OCI-LY3 (cell line): ENCODE data around the gene HKDC1.
"Not testable (repeated sequence)": the region's sequence is repeated elsewhere in the genome, so short reads cannot be mapped to it uniquely, and the experiment has no call there.

Experiments used
- H2AFZ ChIP-seq: fragments of 200-600, 300-600 bp; shearing (Covaris generic); 2 replicates; pipeline ENCODE4 v1.6.0; 2014; ENCODE audit warnings: antibody characterized with exemption, low read depth, low read length
- H3K27ac ChIP-seq: fragments of 200-600, 300-600 bp; sonication (generic); 2 replicates; pipeline ENCODE4 v1.5.1; 2014; ENCODE audit warnings: mild to moderate bottlenecking, low read length, moderate library complexity, mixed read lengths
- H3K27me3 ChIP-seq: fragments of 200-600, 300-600 bp; sonication (generic); 2 replicates; pipeline ENCODE4 v1.6.1; 2014; ENCODE audit warnings: low read depth, low read length, mixed read lengths
- H3K36me3 ChIP-seq: fragments of 200-600, 300-600 bp; sonication (generic); replicated peaks from 2 replicates; pipeline ENCODE3; 2014; ENCODE audit warnings: low read depth, low read length, mixed read lengths
- H3K4me1 ChIP-seq: fragments of 300-600, 200-600 bp; sonication (generic); 2 replicates; pipeline ENCODE4 v1.6.1; 2014; ENCODE audit warnings: low read length, mixed read lengths
- H3K4me2 ChIP-seq: fragments of 200-600, 300-600 bp; sonication (generic); 2 replicates; pipeline ENCODE4 v1.6.1; 2014; ENCODE audit warnings: low read length, mixed read lengths
- H3K4me3 ChIP-seq: fragments of 300-600, 200-600 bp; sonication (generic); 2 replicates; pipeline ENCODE4 v1.5.1; 2014; ENCODE audit warnings: antibody characterized with exemption, mild to moderate bottlenecking, low read length, moderate library complexity
- H3K79me2 ChIP-seq: fragments of 300-600, 200-600 bp; shearing (Covaris generic); 2 replicates; pipeline ENCODE4 v1.6.1; 2014; ENCODE audit warnings: mild to moderate bottlenecking, low read length, mixed read lengths
- H3K9ac ChIP-seq: fragments of 300-600, 200-600 bp; shearing (Covaris generic); 2 replicates; pipeline ENCODE4 v1.6.0; 2014; ENCODE audit warnings: mild to moderate bottlenecking, low read length, moderate library complexity
- H3K9me3 ChIP-seq: fragments of 200-600, 300-600 bp; shearing (Covaris generic); 2 replicates; pipeline ENCODE4 v1.6.1; 2014; ENCODE audit warnings: low read length, mixed read lengths; ENCODE audit not compliant: insufficient read depth
- H4K20me1 ChIP-seq: fragments of 200-600, 300-600 bp; sonication (generic); 2 replicates; pipeline ENCODE4 v1.6.1; 2016; ENCODE audit warnings: low read length, mixed read lengths; ENCODE audit not compliant: insufficient read depth
- CTCF ChIP-seq: fragments of 200-600, 300-600 bp; sonication (generic); IDR thresholded peaks from 2 replicates; pipeline ENCODE4 v1.5.1; 2014; ENCODE audit warnings: antibody characterized with exemption, low read length, low read depth
- EZH2phosphoT487 ChIP-seq: fragments of 200-600 bp; shearing (Covaris generic); IDR thresholded peaks from 2 replicates; pipeline ENCODE4 v1.6.1; 2018; ENCODE audit warnings: antibody characterized with exemption, mixed run types, low read depth

HKDC1 gene

DNA sequence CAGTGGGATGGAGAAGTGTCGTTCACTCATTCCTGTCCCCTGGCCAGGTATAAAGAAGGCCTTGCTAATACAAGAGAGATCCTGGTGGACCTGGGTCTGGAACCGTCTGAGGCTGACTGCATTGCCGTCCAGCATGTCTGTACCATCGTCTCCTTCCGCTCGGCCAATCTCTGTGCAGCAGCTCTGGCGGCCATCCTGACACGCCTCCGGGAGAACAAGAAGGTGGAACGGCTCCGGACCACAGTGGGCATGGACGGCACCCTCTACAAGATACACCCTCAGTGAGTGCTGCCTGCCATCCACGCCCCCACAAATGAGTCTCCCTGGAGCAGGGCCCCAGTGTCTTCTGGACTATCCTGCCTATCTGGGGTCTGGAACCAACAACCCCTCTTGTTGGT is 27.2 kb downstream of the HKDC1 start:
- Histone ChIP-seq H3K9ac (no peak overlapping the region), H3K27me3 (no peaks in the 10 kb centered on the region), H3K36me3 (no peaks in the 10 kb centered on the region)

GRCh38 chr10:69248117-69248730 is 28.1 kb downstream of the HKDC1 start:
- TF ChIP-seq EZH2phosphoT487 = no peak
- no peak for TF ChIP-seq CTCF
- H3K27me3 ChIP-seq = no peaks in the 10 kb centered on the region
- no peaks in the 10 kb centered on the region for H3K79me2 ChIP-seq
- H2AFZ ChIP-seq = no peak overlapping the region
- H3K36me3 ChIP-seq = no peaks in the 10 kb centered on the region
- H3K4me2 ChIP-seq = no peak overlapping the region
- no peak overlapping the region for H3K4me3 ChIP-seq
- no peaks in the 10 kb centered on the region for H4K20me1 ChIP-seq
- no peak overlapping the region for H3K27ac ChIP-seq
- H3K9ac ChIP-seq = no peak overlapping the region
- H3K9me3 ChIP-seq = no peaks in the 10 kb centered on the region
- H3K4me1 ChIP-seq = no peaks in the 10 kb centered on the region

More for the DNA sequence above, 27.2 kb downstream of the HKDC1 start:
- TF ChIP-seq EZH2phosphoT487 = no peak
- no peak for TF ChIP-seq CTCF
- Histone ChIP-seq H3K27ac (no peak overlapping the region), H3K9me3 (no peaks in the 10 kb centered on the region), H3K4me1 (no peaks in the 10 kb centered on the region), H3K79me2 (no peaks in the 10 kb centered on the region), H4K20me1 (no peaks in the 10 kb centered on the region), H3K4me2 (no peak overlapping the region), H2AFZ (no peak overlapping the region), H3K4me3 (no peak overlapping the region)

DNA sequence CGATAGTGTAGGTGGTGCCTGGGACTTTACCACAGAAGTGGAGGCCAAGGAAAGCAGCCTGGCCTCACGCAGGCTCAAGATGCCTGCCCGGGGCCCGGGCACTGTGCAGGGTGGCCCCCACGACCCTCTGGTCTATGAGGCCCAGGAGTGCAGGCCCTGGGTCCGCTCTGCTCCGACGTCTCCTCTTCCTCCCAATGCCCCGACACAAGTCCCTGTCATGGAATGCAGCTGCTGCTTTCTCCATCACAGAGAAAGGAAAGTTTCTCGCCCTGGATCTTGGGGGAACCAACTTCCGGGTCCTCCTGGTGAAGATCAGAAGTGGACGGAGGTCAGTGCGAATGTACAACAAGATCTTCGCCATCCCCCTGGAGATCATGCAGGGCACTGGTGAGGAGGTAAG is 29.9 kb downstream of the HKDC1 start:
- Histone ChIP-seq H3K4me1 (no peaks in the 10 kb centered on the region), H3K4me2 (no peak overlapping the region), H3K4me3 (no peak overlapping the region), H2AFZ (no peak overlapping the region), H4K20me1 (no peaks in the 10 kb centered on the region), H3K9me3 (no peaks in the 10 kb centered on the region), H3K27me3 (no peaks in the 10 kb centered on the region), H3K36me3 (no peaks in the 10 kb centered on the region), H3K79me2 (no peaks in the 10 kb centered on the region), H3K9ac (no peak overlapping the region), H3K27ac (no peak overlapping the region)
- TF ChIP-seq CTCF (no peak), EZH2phosphoT487 (no peak)

- not testable (repeated sequence) for H3K27ac ChIP-seq, H3K79me2 ChIP-seq, H4K20me1 ChIP-seq, H3K4me3 ChIP-seq, H3K27me3 ChIP-seq, H3K9me3 ChIP-seq, H3K36me3 ChIP-seq, H2AFZ ChIP-seq, H3K4me2 ChIP-seq, H3K4me1 ChIP-seq, H3K9ac ChIP-seq
Observed at GRCh38 chr10:69251417-69251816, 31.3 kb downstream of the HKDC1 start.

DNA sequence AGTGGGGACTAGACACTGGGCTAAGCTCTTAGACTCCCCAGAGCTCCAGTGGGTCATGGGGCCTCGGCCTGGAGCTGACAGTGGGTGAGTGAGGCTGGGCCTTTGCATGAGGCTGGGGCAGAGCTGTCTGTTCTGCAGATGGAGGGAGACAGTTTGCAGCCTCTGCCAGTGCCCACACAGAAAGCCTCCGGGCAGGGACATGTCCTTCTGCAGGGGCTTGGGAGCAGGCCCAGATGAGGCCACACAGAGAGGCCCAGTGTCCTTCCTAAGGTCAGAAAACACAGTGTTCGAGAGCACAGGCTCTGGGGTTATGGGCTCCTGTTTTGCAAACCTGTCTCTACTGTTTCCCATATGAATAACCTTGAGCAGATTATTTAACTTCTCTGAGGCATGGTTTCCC is 33.0 kb downstream of the HKDC1 start:
- Histone ChIP-seq H3K4me2 (no peak overlapping the region), H4K20me1 (no peaks in the 10 kb centered on the region), H2AFZ (no peak overlapping the region), H3K4me1 (no peaks in the 10 kb centered on the region), H3K4me3 (no peak overlapping the region), H3K79me2 (no peaks in the 10 kb centered on the region), H3K36me3 (no peaks in the 10 kb centered on the region), H3K27ac (no peak overlapping the region), H3K9ac (no peak overlapping the region), H3K27me3 (no peaks in the 10 kb centered on the region), H3K9me3 (no peaks in the 10 kb centered on the region)
- no peak for TF ChIP-seq EZH2phosphoT487
- no peak for TF ChIP-seq CTCF
